Endothelial cell of umbilical vein (primary cell): ENCODE data around the gene VKORC1. TPM values are rescaled to one million over a fixed set of nuclear protein-coding genes. Genes with fewer than 3 reads are reported as not detected.

Source experiments
- BruUV-seq: library from RNA; stranded (reverse); fragments of 400-500 nt; replicated peaks from 2 replicates; lab custom pipeline; 2021; lab: Mats Ljungman, UMichigan
- CTCF ChIA-PET: fragments of 300-600, 350-600 bp; sonication (Branson Sonifier 250); formaldehyde crosslinking; loops from one replicate; lab custom pipeline; 2021; ENCODE audit warnings: antibody characterized with exemption, inconsistent platforms; lab: Charles Lee
- POLR2A ChIA-PET: fragments of 300-600, 350-600 bp; sonication (Branson Sonifier 250); formaldehyde crosslinking; loops from one replicate; lab custom pipeline; 2021; ENCODE audit warnings: antibody characterized with exemption, inconsistent platforms; lab: Charles Lee
- DNase-seq: peaks from one replicate; pipeline ENCODE4 v3.0.0-alpha.2; 2011; ENCODE audit warnings: low read depth, low spot score
- FAIRE-seq: peaks from 2 replicates; lab custom pipeline; 2011; peaks lifted over from hg19 to GRCh38; lab: Jason Lieb, UNC
- H2AFZ ChIP-seq: 2 replicates; pipeline ENCODE4 v1.6.0; 2012; ENCODE audit warnings: low read depth, low read length, control low read depth, inconsistent platforms
- H3K27ac ChIP-seq: 2 replicates; pipeline ENCODE4 v1.5.1; 2011; ENCODE audit warnings: low read depth, mild to moderate bottlenecking, control low read depth, low read length, moderate library complexity; ENCODE audit not compliant: insufficient read depth
- H3K27me3 ChIP-seq, 2 experiments: 2 replicates each; pipeline versions ENCODE4 v1.6.0 to v1.6.1; 2011; ENCODE audit warnings: low read length in 2 of 2, mixed read lengths in 1 of 2; ENCODE audit not compliant: control insufficient read depth in 2 of 2, insufficient read depth in 2 of 2
- H3K36me3 ChIP-seq, 2 experiments: 2 replicates in 1 of 2; 3 replicates in 1 of 2; pipeline ENCODE4 v1.5.1; 2011; ENCODE audit warnings: low read length in 2 of 2, mild to moderate bottlenecking in 1 of 2, moderate library complexity in 1 of 2; ENCODE audit not compliant: control insufficient read depth in 2 of 2, insufficient read depth in 2 of 2; ENCODE audit errors: extremely low read depth in 1 of 2
- H3K4me1 ChIP-seq: 3 replicates; pipeline ENCODE4 v1.5.1; 2011; ENCODE audit warnings: mild to moderate bottlenecking, low read length; ENCODE audit not compliant: control insufficient read depth, insufficient read depth; ENCODE audit errors: extremely low read depth
- H3K4me2 ChIP-seq: 2 replicates; pipeline ENCODE4 v1.6.1; 2011; ENCODE audit warnings: low read length, control low read depth, mixed read lengths; ENCODE audit not compliant: insufficient read depth
- H3K4me3 ChIP-seq, 3 experiments: fragments of 200-600 bp in 1 of 3; sonication (generic), shearing (Covaris generic) in 1 of 3; replicated peaks in 1 of 3; 2 replicates each; pipeline ENCODE4 v1.5.1; 2011 to 2016; ENCODE audit warnings: control low read depth in 3 of 3, low read length in 3 of 3, mild to moderate bottlenecking in 2 of 3, inconsistent platforms in 1 of 3, low read depth in 1 of 3, moderate library complexity in 1 of 3; ENCODE audit not compliant: insufficient read depth in 1 of 3
- H3K79me2 ChIP-seq: 2 replicates; pipeline ENCODE4 v1.6.0; 2012; ENCODE audit warnings: low read length, inconsistent platforms; ENCODE audit not compliant: control insufficient read depth, insufficient read depth
- H3K9ac ChIP-seq: replicated peaks from 2 replicates; pipeline ENCODE3; 2011; ENCODE audit warnings: low read length, control low read depth; ENCODE audit not compliant: insufficient read depth; ENCODE audit errors: extremely low read depth
- H3K9me1 ChIP-seq: replicated peaks from 3 replicates; pipeline ENCODE4 v1.6.0; 2011; ENCODE audit warnings: mild to moderate bottlenecking, low read length; ENCODE audit not compliant: control insufficient read depth, insufficient read depth; ENCODE audit errors: extremely low read depth
- H3K9me3 ChIP-seq: replicated peaks from 2 replicates; pipeline ENCODE4 v1.5.1; 2012; ENCODE audit warnings: low read length, inconsistent platforms; ENCODE audit not compliant: control insufficient read depth, insufficient read depth
- H4K20me1 ChIP-seq: replicated peaks from 2 replicates; pipeline ENCODE3; 2011; ENCODE audit warnings: mild to moderate bottlenecking, low read length; ENCODE audit not compliant: control insufficient read depth, insufficient read depth; ENCODE audit errors: extremely low read depth
- CTCF ChIP-seq, 2 donors: IDR thresholded peaks; 1 replicate in 1 of 2; 2 replicates in 1 of 2; pipeline ENCODE4 v1.5.1; 2011; ENCODE audit warnings: low read length in 2 of 2, mild to moderate bottlenecking in 2 of 2, moderate library complexity in 2 of 2, control low read depth in 1 of 2, inconsistent platforms in 1 of 2, low read depth in 1 of 2; ENCODE audit not compliant: insufficient read depth in 1 of 2; ENCODE audit errors: extremely low read depth in 1 of 2
- EZH2 ChIP-seq: IDR thresholded peaks from 2 replicates; pipeline ENCODE4 v1.6.1; 2012; ENCODE audit warnings: borderline replicate concordance, low read depth, mild to moderate bottlenecking, moderate library complexity, low read length, inconsistent platforms; ENCODE audit not compliant: severe bottlenecking
- FOS ChIP-seq: IDR thresholded peaks from 2 replicates; pipeline ENCODE4 v1.6.1; 2011; ENCODE audit warnings: mild to moderate bottlenecking, low read length, moderate library complexity, borderline replicate concordance; ENCODE audit not compliant: insufficient read depth
- GATA2 ChIP-seq: IDR thresholded peaks from 2 replicates; pipeline ENCODE4 v1.7.0; 2011; ENCODE audit warnings: low read depth, mild to moderate bottlenecking, moderate library complexity, mixed read lengths, low read length; ENCODE audit not compliant: insufficient read length, insufficient read depth
- JUN ChIP-seq: IDR thresholded peaks from 2 replicates; pipeline ENCODE4 v1.6.1; 2011; ENCODE audit warnings: borderline replicate concordance, low read depth; ENCODE audit not compliant: insufficient read length, insufficient read depth
- MYC ChIP-seq: IDR thresholded peaks from one replicate; pipeline ENCODE4 v1.6.1; 2011; ENCODE audit warnings: mild to moderate bottlenecking, low read depth, low read length
- POLR2A ChIP-seq: IDR thresholded peaks from 2 replicates; pipeline ENCODE4 v1.6.1; 2012; ENCODE audit warnings: low read depth, mild to moderate bottlenecking, control low read depth, low read length
- POLR2AphosphoS5 ChIP-seq: IDR thresholded peaks from 2 replicates; pipeline ENCODE4 v1.6.1; 2012; ENCODE audit warnings: low read depth, mild to moderate bottlenecking, control low read depth, low read length, moderate library complexity; ENCODE audit not compliant: insufficient read depth
- dilution Hi-C: fragments of 300-500 bp; cut with MboI; formaldehyde crosslinking; loops from one replicate; pipeline ENCODE4 v1.15.0; 2019; ENCODE audit warnings: low sequenced_read_pairs; ENCODE audit not compliant: extremely low pct_ligation_motif_present
- intact Hi-C: fragments of 100-400 bp; cut with micrococcal nuclease; formaldehyde crosslinking; loops from one replicate; pipeline ENCODE4 v1.10.0; 2022
- polyA plus RNA-seq, 4 experiments: library from polyadenylated mRNA; depleted of rRNA in 3 of 4; stranded (reverse) in 3 of 4; unstranded in 1 of 4; fragments of >200 nt; gene quantifications; 2 replicates each; pipeline versions ENCODE4 v1.2.1 to v1.2.3, GENCODE V29; 2011 to 2012; ENCODE audit warnings: missing spikeins in 1 of 4
- total RNA-seq: library from RNA; stranded (reverse); gene quantifications from 2 replicates; pipeline ENCODE4 v1.2.3, GENCODE V29; 2021
- TF ChIP-seq, protein P1 (sequence below): IDR thresholded peaks from 2 replicates; pipeline ENCODE4 v1.6.1; 2011; ENCODE audit not compliant: insufficient read depth, insufficient read length

VKORC1 gene
- total and polyA plus RNA-seq, 2 donors (not counting 3 experiments of a cell fraction or from before 2014, with no cell fraction given): 93.5 to 586 TPM

GRCh38 chr16:31071861-31072260 lies 22.7 kb downstream of the VKORC1 start:
- peak overlapping the region; percentile 97 for H3K9ac ChIP-seq

More at GRCh38 chr16:31071861-31072260, 22.7 kb downstream of the VKORC1 start:
- FAIRE-seq (peak; percentile 59), DNase-seq (peak; percentile 21)
- ChIA-PET CTCF (no interaction called here), POLR2A (interaction anchor here (1.0 kb wide), 1 partner anchor 109 kb away, joined by 3 read pairs; no protein-coding TSS in a partner anchor)
- dilution Hi-C loops: no loop called here
- no peaks in the 10 kb centered on the region for H3K27me3 ChIP-seq
- intact Hi-C loops: loop anchor here (2.0 to 10.0 kb wide), 2 partner anchors 13 to 793 kb away; no protein-coding TSS in a partner anchor
- peak overlapping the region in 2 of 3 experiments; percentile 87 for H3K4me3 ChIP-seq
- no peaks in the 10 kb centered on the region for H3K9me1 ChIP-seq
- H3K36me3 ChIP-seq: peaks cover 0 to 3% of the 10 kb centered on the region in 2 experiments
- peak overlapping the region; percentile 86 for H3K27ac ChIP-seq
- H3K4me2 ChIP-seq: peak overlapping the region; percentile 93
- no peak for TF ChIP-seq GATA2
- TF ChIP-seq CTCF (IDR thresholded peaks at IDR 0.05; ENCODE audit: extremely low read depth in 1 of 2, insufficient read depth in 1 of 2, low read depth in 1 of 2, low read length in 2 of 2): no peak
- no peak for TF ChIP-seq MYC
- TF ChIP-seq POLR2A: no peak
- TF ChIP-seq FOS: no peak
- TF ChIP-seq POLR2AphosphoS5: no peak
- TF ChIP-seq, protein P1, sequence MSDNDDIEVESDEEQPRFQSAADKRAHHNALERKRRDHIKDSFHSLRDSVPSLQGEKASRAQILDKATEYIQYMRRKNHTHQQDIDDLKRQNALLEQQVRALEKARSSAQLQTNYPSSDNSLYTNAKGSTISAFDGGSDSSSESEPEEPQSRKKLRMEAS: no peak
- no peak for TF ChIP-seq JUN
- no peak for TF ChIP-seq EZH2
- H3K9me3 ChIP-seq: no peaks in the 10 kb centered on the region
- H3K4me1 ChIP-seq: peaks cover 14% of the 10 kb centered on the region
- H4K20me1 ChIP-seq: no peaks in the 10 kb centered on the region
- peaks cover 55% of the 10 kb centered on the region for H3K79me2 ChIP-seq
- no TSS peak for BruUV-seq
- H2AFZ ChIP-seq: no peak overlapping the region
